NCI-H1105 treated with DMSO at 0.1 percent for 48 hours (cell line): ENCODE data around the gene SLC35F3.

Source experiments
- DNase-seq: peaks from one replicate; lab custom pipeline; 2025; lab: John Stamatoyannopoulos, UW

SLC35F3 gene

DNA sequence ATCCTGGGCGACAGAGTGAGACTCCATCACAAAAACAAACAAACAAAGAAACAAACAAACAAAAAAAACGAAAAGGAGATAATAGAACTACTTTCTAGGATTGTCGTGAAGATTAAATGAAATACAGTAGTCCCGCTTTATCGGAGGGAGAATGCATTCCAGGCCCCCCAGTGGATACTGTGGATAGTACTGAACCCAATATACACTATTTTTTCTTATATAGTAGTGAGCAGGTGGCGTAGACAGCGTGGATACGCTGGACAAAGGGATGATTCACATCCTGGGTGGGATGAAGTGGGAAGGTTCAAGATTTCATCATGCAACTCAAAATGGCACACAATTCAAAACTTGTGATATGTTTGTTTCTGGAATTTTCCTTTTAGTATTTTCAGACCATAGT lies 8.0 kb downstream of the SLC35F3 start:
- no peak for DNase-seq

DNA sequence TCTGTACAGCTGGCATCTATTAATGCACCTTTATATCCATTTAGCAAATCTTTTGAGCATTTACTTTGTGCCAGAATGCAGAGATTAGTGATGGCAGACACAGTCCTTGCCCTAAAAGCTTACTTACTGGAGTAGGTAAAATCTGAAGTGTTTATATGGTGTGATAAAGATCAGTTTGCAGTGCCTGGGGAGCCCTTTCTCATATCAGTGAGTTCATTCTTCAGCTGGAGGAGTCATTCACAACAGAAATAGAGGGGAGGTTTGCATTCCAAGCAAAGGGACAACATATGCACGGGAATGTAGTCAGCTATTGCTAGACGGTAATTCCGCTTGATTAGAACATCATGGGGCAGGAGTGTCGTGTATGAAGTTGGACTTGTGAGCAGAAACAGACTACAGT lies 8.4 kb downstream of the SLC35F3 start:
- DNase-seq: no peak

DNA sequence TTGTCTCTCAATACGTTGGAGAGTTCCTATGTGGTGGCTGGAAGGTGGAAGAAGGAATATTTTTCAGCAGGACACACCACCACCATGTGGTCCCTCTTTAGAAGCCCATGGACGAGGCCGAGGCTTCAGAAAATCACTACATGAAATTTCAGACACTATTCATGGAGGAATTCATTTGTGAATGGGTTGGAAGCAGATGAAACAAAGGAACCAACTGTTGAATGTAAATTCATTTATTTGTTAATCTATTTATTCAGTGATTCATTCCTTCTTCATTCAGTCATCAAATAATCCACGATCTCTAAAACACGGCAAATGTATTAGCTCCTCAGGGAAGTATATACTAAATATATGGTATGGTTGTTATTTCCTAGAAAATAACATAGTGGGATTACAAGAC lies 12.2 kb downstream of the SLC35F3 start:
- no peak for DNase-seq

DNA sequence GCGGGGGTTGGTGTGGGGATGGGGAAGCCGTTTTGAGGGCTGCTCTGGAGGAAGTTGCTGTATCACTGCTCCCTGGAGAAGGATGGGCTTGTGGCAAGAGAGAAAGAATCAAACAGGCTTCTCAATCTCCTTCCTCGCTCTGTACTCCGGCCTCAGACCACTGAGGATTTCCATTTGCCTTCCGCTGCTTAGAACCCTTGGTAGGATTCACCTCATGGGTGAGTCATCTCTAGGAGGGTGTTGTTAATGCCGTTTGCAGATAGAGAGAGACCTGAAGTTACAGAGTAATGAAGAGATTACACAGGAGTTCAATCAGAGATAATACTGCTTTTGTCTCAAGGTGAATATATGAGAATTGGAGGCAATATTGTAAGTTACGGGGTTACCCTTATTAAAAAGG lies 15.3 kb downstream of the SLC35F3 start:
- no peak for DNase-seq

DNA sequence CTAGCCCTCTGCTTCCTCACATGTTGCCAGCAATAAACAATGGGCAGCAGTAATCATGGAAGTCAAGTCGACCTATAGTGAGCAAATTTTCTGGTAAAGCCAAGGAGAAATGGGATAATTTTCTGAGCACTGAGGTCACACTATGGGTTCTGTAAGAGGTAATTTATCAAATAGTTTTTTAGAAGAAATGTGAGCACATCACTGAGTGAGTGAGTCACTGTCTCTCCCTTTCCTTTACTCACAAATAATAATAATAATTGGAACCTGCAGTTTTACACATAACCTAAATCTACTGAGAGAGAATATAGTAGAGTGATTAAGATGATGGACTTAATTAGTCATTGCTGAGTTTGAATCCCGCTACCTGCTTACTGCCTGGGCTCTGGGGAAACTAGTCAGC lies 23.6 kb downstream of the SLC35F3 start:
- no peak for DNase-seq

DNA sequence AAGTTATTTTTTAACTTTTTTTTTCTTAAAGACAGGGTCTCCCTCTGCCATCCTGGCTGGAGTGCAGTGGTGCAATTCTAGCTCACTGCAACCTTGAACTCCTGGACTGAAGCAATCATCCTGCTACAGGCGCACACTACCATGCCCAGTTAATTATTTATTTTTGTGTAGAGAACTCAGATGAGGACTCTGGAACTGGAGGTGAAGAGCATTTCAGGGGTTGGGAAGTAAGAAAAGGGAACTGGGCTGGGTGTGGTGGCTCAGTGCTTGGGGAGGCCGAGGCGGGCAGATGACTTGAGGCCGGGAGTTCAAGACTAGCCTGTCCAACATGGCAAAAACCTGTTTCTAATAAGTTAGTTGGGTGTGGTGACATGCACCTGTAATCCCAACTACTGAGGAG lies 28.9 kb downstream of the SLC35F3 start:
- no peak for DNase-seq

DNA sequence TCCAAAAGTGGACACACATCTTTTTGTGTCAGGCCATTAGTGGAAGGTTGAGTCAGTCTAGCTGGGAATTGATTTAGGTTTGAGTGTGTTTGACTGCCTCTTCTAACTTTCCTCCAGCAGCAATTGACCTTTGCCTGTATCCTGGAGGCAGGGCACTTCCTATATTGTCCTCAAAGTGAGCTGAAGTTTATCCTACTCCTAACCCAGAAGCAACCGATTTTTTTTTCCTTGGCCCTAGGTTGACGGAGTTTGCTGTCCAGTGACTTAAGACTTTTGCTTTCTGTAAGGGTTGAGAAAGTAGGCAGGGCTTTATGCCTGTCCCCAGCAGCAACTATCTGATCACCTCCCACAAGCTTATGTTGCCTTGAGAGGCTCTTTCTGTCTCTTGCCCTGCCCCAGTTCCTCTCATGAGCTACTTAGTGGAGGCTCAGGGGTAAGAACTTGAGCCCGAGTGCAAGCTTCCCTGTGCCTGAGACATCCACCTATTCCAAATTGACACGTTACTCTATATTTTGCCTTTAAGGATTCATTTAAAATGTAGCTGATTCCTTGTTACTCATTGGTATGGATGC lies 30.9 kb downstream of the SLC35F3 start:
- no peak for DNase-seq

DNA sequence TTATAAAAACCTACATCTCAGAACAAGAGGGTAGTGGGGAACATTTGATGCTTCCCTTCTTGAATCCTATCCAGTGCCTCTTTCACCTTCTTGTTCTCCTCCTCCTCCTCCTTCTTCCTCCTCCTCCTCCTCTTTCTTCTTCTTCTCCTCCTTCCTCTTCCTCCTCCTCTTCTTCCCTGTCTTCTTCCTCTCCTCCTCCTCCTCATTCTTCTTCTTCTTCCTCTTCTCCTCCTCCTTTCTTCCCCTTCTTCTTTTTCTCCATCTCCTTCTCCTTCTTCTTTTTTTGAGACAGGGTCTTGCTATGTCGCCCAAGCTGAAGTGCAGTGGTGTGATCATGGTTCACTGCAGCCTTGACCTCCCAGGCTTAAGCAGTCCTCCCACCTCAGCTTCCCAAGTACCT lies 31.9 kb downstream of the SLC35F3 start:
- no peak for DNase-seq

DNA sequence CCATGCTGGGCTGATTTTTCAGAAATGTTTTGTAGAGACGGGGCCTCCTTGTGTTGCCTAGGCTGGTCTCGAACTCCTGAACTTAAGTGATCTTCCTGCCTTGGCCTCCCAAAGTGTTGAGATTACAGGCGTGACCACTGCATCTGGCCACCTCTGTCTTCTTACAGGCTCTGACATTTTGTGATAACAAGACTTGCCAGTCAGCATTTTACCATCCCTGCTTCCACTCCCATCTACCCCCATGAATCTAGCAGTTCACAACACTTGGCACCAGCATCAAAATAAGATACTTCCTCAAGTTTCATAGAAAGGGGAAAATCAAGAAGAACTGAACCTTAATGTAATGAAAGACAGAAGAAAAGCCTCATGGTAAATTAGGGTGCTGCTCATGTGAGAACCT lies 32.4 kb downstream of the SLC35F3 start:
- no peak for DNase-seq

DNA sequence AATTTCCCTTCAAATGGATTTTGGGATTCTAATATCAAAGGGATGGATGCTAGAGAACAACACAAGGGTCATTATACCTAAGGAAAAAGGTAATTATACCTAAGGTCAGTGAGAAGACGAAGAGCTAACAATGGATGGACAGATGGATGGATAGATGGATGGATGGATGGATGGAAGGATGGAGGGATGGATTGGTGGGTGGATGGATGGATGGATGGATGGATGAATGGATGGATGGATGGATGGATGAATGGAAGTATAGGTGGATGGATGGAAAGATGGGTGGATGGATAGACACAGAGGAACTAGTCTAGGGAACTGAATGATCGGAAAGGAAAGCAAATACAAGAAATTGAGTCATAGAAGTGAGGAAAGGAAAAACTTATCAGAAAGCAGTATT lies 34.0 kb downstream of the SLC35F3 start:
- DNase-seq: no peak

DNA sequence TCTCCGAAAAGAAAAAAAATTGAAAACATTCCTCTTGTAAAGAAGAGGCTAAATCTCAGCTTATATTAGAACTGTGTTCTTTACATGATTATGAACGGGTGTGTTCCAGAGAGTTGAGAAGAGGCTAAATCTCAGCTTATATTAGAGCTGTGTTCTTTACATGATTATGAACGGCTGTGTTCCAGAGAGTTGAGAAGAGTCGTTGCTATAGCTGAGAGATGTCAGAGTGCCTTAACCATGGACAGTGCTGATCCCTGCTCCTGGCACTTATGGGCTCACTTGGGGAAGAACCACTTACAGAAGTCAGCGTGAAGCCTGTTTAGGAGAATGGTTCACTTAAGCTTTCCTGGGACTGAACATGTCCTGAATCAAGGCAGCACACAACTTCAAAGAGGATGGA lies 35.0 kb downstream of the SLC35F3 start:
- no peak for DNase-seq

DNA sequence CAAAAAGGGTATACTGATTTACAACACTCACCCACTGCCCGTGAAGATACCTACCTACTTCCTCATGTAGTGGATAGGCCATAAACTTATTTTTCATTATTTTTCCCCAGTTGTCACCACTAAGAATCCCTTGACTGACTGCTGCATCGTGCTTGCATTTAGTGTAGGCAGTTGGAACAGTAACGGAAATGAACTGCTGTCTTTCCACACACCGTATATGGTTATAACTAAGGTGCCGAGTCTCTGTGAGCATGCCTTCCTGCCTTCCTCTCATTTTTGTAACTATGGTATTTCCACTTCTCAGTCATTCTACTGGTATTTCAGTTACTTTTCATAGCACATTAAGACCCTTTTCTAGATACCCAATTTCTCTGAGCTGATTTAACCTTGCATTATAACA lies 36.4 kb downstream of the SLC35F3 start:
- no peak for DNase-seq

DNA sequence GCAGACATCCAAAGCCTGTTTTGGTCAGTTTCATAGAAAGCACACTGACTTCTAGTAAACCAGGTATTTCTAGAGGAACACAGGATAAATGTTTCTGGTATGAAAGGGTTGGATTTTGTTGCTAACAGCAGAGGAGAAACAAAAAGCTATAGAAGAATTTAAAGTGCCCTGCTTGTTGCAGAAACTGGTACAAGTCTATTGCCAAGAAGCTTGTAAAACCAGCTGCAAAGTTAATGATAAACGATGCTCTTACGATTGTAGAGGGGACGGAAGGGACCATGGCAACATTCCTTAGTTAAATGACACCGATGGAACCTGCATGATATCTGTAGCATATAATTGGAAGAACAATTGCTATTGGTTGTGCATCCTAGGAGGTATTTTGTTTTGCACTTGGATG lies 40.1 kb downstream of the SLC35F3 start:
- no peak for DNase-seq

DNA sequence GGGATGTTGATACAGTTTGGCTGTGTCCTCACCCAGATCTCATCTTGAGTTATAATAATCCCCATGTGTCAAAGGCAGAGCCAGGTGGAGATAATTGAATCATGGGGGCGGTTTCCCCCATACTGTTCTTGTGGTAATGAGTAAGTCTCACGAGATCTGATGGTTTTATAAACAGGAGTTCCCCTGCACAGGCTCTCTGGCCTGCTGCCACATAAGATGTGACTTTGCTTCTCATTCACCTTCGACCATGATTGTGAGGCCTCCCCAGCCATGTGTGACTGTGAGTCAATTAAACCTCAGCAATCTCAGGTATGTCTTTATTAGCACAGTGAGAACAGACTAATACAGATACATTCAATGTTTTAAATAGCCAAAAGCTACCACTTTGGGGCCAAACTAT lies 41.1 kb downstream of the SLC35F3 start:
- no peak for DNase-seq

DNA sequence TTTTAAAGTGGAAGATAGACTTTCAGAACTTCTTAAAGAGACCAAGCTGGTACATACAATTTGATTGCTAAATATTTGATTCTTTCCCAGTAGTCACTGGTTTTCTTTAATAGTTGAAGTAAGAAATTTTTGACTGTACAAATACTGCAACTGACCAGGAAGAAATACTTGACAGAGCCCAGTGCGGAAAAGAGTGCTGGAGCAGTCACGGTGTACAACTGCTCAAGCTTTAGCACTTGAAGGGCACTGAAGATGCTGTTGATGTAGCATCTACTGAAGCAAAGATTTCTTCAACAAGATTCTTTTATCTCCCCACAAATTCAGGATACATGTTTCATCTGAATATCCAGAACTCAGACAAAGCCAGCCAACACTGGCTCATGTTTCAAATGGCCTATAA lies 41.5 kb downstream of the SLC35F3 start:
- DNase-seq: no peak

DNA sequence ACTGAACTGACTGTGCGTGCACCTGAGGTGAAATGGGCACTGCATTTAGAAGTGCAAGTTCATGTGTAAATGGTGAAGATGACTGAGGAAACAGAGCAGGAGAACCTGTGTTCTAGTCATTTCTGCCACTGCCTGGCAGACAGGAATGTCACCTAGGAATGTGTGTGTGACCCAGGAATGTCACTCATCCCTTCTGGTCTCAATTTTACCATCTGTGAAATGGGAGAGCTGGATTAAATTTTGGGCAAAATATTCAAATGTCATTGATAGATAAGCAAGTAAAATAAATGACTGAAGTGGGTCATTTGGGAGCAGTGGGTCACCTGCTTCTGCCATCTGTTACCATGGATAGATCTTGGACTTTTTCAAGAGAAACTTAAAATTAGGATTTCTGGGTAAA lies 42.2 kb downstream of the SLC35F3 start:
- no peak for DNase-seq

DNA sequence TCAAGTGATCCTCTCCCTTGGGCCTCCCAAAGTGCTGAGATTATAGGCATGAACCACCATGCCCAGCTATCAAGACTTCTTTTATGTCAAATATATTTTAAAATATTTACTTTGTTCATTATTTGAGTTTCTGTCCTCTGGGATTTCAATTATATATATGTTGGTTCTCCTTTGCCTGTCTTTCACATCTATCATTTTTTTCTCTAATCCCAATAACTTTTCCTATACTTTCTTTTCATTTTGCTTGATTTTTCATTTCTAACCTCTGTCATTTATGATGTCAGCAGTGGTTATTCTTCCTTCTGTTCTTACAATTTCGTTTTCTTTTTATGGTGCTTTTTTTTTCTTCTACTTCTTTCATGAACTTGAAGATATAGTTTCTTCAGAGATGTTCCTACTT lies 47.3 kb downstream of the SLC35F3 start:
- no peak for DNase-seq

DNA sequence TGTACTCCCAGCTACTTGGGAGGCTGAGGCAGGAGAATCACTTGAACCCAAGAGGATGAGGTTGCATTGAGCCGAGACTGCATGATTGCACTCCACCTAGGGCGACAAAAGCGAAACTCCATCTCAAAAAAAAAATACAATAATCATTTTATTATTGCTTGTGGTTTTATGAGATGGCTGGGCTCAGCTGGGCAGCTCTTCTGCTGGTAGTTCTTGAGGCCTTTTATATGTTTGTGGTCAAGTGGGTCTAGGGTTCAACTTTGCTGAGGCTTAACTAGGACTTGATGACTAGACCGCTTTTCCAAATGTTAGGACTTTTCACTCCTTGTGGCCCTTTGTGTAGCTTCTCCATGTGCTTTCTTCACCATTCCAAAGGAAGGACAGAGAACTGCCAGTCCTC lies 53.2 kb downstream of the SLC35F3 start:
- no peak for DNase-seq

DNA sequence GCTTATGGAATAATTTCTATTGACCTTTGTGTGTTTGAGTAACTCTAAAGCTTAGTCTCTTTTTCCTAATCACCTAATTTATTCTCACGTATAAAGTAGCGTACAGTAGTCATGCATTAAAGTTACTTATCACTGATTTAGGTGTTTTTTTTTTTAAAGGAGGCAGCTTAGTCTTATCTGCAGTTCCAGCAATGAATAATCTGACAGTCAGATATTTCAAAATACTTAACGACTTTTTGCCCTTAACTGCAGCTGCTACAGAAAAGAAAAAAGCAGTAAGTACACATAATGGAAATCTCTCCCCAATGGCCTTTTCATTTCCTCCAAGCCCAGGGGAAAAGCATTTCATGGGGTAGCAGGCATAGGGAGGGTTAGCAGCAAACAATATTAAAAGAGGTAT lies 54.6 kb downstream of the SLC35F3 start:
- no peak for DNase-seq

DNA sequence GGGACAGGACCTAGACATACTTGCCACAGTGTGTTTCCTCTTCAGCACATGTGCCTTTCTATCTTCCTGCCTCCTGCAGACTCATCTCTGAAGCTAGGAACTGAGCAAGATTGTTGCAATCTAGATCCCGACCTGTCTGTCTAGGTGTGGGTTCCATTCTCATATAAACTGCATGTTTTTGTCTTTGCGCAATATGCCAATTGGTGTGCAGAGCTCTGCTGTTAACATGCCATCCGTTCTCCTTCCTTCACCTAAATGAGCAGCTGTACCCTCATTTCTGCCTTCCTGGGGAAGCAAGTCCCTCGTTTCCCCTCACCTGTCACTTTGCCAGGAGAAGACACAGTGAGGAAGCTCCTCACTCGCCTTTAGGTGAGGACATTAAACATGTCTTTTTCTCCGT lies 55.5 kb downstream of the SLC35F3 start:
- DNase-seq: no peak

DNA sequence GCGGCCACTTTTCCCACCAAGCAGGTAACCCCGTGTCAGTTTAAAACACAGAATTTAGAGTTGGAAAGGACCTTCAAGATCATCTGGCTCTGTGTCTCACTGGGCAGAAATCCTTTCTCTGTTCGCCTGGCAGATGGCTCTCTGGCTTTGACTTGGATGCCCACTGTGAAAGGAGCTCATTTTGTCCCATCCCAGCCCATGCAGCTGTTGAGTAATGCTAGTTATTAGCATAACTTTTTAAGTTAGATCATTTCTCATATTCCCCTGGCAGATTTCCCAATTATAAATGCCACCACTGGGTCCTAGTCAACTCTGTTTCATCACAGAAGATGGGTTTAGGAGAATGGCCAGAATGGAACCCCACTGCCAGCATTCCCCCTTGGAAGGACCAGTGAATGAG lies 55.9 kb downstream of the SLC35F3 start:
- DNase-seq: no peak

DNA sequence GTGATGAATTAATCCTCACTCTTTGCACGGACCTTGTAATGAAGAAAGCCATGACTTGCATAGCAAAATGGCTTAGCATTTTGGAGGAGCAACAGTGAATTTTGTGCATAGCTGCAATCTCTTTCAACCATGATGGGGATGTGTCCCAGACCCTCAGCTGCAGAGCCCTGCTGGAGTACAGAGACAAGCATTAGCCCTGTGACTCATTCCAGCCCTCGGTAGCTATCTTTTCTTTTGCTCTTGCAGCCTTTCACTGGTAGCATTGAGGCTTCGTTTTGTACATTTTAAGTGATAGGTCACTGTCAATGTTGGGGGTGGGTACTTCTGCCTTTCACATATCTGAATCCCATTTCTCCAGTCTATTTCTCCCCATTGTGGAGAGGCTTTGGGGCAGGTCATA lies 58.4 kb downstream of the SLC35F3 start:
- DNase-seq: no peak

DNA sequence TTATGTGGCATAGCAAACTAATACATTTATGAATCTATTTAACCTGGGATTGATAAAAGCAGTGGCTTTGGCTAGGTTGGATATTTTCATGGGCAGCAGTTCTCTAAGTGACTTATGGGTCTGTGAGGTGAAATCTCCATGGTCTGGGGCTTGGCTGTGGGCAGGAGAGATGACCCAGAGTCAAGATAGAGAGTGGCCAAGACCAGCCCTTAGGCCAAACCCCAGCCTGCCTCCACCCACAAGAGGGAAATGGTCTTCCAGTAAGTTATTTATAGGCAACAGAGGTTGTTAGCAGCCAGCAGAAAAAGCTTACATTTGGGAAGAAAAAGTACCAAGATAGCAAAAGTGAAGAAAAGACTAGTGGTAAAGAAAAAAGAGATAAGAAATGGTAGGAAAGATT lies 61.4 kb downstream of the SLC35F3 start:
- DNase-seq: no peak

DNA sequence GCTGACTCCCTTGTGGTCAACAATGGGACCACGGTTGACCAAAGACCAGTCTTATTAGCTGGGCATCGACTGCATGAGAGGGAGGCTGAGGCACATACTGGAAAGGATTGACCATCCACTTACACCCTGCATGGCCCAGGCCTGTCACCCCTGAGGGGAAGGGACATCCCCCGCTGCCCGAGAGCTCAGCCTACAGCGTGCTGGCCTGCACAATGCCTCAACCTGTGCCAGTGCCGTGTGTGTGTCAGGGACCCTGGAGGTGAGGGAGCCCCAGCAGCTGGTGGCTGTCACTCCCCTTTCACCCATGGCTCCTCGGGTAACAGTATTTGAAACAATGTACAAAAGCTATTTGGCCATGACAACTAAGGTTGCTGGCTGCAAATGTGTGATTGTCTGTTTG lies 67.3 kb downstream of the SLC35F3 start:
- no peak for DNase-seq

DNA sequence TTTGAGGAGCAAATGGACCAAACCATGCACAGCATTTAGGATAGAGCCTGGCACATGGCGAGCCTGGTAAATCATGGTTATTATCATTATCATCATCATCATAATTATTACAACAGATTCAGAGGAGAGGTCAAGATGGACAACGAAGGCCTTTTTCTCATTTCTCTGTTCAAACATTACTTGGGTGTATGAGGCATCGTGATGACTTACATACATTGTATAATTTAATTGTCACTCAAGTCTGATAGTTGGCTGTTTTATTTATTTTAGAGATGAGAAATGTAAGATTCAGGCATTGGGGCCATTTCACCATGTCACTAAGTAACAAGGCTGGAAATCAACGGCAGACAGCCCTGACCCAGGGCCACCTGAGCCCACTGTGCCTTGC lies 68.1 kb downstream of the SLC35F3 start:
- no peak for DNase-seq
